CD4-positive, alpha-beta T cell treated with Interleukin-21 for 1 hour (primary cell): Measurements from ENCODE around the gene FEZ2.

Source experiments
- DNase-seq: peaks from one replicate; pipeline ENCODE4 v3.0.0-alpha.2; 2020

The FEZ2 gene

GRCh38 chr2:36560726-36561125 is 37.2 kb downstream of the FEZ2 start:
- DNase-seq, result no peak

- DNase-seq, result no peak
Measured at GRCh38 chr2:36559221-36559942, 38.6 kb downstream of the FEZ2 start.

- no peak for DNase-seq
Measured at GRCh38 chr2:36556842-36557241, 41.1 kb downstream of the FEZ2 start.

- DNase-seq, result no peak
Measured at GRCh38 chr2:36555789-36556188, 42.2 kb downstream of the FEZ2 start.

- DNase-seq, result no peak
Measured at GRCh38 chr2:36554531-36554930, 43.4 kb downstream of the FEZ2 start.

- no peak for DNase-seq
Measured at GRCh38 chr2:36553683-36554082, 44.3 kb downstream of the FEZ2 start.

- DNase-seq, result no peak
Measured at GRCh38 chr2:36550006-36550405, 48.0 kb downstream of the FEZ2 start.

- no peak for DNase-seq
Measured at GRCh38 chr2:36549165-36549574, 48.8 kb downstream of the FEZ2 start.

- DNase-seq, result no peak
Measured at GRCh38 chr2:36547906-36548305, 50.1 kb downstream of the FEZ2 start.

GRCh38 chr2:36545871-36546416 is 52.0 kb downstream of the FEZ2 start:
- no peak for DNase-seq

- DNase-seq, result no peak
Measured at GRCh38 chr2:36544638-36545338, 53.2 kb downstream of the FEZ2 start.

GRCh38 chr2:36541891-36542595 is 55.9 kb downstream of the FEZ2 start:
- no peak for DNase-seq

- DNase-seq, result no peak
Measured at GRCh38 chr2:36540986-36541754, 56.8 kb downstream of the FEZ2 start.

GRCh38 chr2:36539631-36540030 is 58.3 kb downstream of the FEZ2 start:
- DNase-seq, result no peak

- no peak for DNase-seq
Measured at GRCh38 chr2:36538335-36538734, 59.6 kb downstream of the FEZ2 start.

- DNase-seq, result no peak
Measured at GRCh38 chr2:36536776-36537175, 61.2 kb downstream of the FEZ2 start.

GRCh38 chr2:36535099-36535498 is 62.9 kb downstream of the FEZ2 start:
- no peak for DNase-seq

- no peak for DNase-seq
Measured at GRCh38 chr2:36534275-36534799, 63.6 kb downstream of the FEZ2 start.

GRCh38 chr2:36530983-36531354 is 67.0 kb downstream of the FEZ2 start:
- DNase-seq, result no peak

- DNase-seq, result no peak
Measured at GRCh38 chr2:36530178-36530982, 67.6 kb downstream of the FEZ2 start.

GRCh38 chr2:36528766-36529392 is 69.1 kb downstream of the FEZ2 start:
- no peak for DNase-seq
